IMR-90 (cell line): ENCODE data around the gene CCDC88B. TPM values are rescaled to one million over a fixed set of nuclear protein-coding genes. Genes with fewer than 3 reads are reported as not detected.

Source experiments
- ATAC-seq: fragments of 200-7000 bp; cut with Tn5 transposase; 2 replicates; pipeline ENCODE4 v1.9.1; 2020; ENCODE audit warnings: low read depth, mild to moderate bottlenecking, moderate library complexity
- BruUV-seq: library from RNA; stranded (reverse); fragments of 400-500 nt; replicated peaks from 2 replicates; lab custom pipeline; 2021; lab: Mats Ljungman, UMichigan
- CTCF ChIA-PET: fragments of 300-600 bp; formaldehyde crosslinking; extraction: SDS; loops from one replicate; lab custom pipeline; 2021; ENCODE audit warnings: antibody characterized with exemption; lab: Yijun Ruan, JAX
- POLR2A ChIA-PET: fragments of 300-600 bp; sonication (Branson Sonifier 250); formaldehyde crosslinking; loops from one replicate; lab custom pipeline; 2022; ENCODE audit warnings: antibody characterized with exemption; ENCODE audit not compliant: unreplicated experiment; lab: Charles Lee
- DNase-seq: peaks from one replicate; pipeline ENCODE4 v3.0.0; 2013
- H2AFZ ChIP-seq: replicated peaks from 2 replicates; pipeline ENCODE3; 2013; ENCODE audit warnings: low read length, mild to moderate bottlenecking; ENCODE audit not compliant: poor library complexity
- H2AK5ac ChIP-seq: 2 replicates; pipeline ENCODE4 v1.6.1; 2013; ENCODE audit warnings: low read depth, low read length, inconsistent platforms
- H2AK9ac ChIP-seq: replicated peaks from 2 replicates; pipeline ENCODE3; 2013; ENCODE audit warnings: mild to moderate bottlenecking, low read depth, low read length, moderate library complexity; ENCODE audit not compliant: poor library complexity
- H2BK120ac ChIP-seq: 2 replicates; pipeline ENCODE4 v1.6.1; 2013; ENCODE audit warnings: low read depth, low read length, inconsistent platforms
- H2BK15ac ChIP-seq: 3 replicates; pipeline ENCODE4 v1.6.1; 2013; ENCODE audit warnings: low read depth, low read length, inconsistent platforms
- H2BK20ac ChIP-seq: 2 replicates; pipeline ENCODE4 v1.6.1; 2013; ENCODE audit warnings: low read depth, mild to moderate bottlenecking, inconsistent platforms, low read length, moderate library complexity
- H2BK5ac ChIP-seq: 2 replicates; pipeline ENCODE4 v1.6.1; 2013; ENCODE audit warnings: mild to moderate bottlenecking, low read depth, low read length, inconsistent platforms; ENCODE audit not compliant: poor library complexity, severe bottlenecking
- H3K14ac ChIP-seq: replicated peaks from 2 replicates; pipeline ENCODE4 v1.6.1; 2013; ENCODE audit warnings: low read depth, low read length, inconsistent platforms
- H3K18ac ChIP-seq: 2 replicates; pipeline ENCODE4 v1.6.1; 2013; ENCODE audit warnings: low read depth, low read length, control low read depth
- H3K23ac ChIP-seq: 2 replicates; pipeline ENCODE4 v1.6.1; 2013; ENCODE audit warnings: low read depth, low read length, inconsistent platforms
- H3K27ac ChIP-seq: 2 replicates; pipeline ENCODE4 v1.5.1; 2013; ENCODE audit warnings: mild to moderate bottlenecking, control low read depth, low read length; ENCODE audit not compliant: insufficient read depth
- H3K27me3 ChIP-seq: 2 replicates; pipeline ENCODE4 v1.6.1; 2013; ENCODE audit warnings: low read length; ENCODE audit not compliant: control insufficient read depth, insufficient read depth
- H3K36me3 ChIP-seq: 2 replicates; pipeline ENCODE4 v1.6.1; 2013; ENCODE audit warnings: low read length, mixed read lengths; ENCODE audit not compliant: control insufficient read depth, insufficient read depth
- H3K4ac ChIP-seq: 2 replicates; pipeline ENCODE4 v1.6.1; 2013; ENCODE audit warnings: low read depth, low read length, inconsistent platforms
- H3K4me1 ChIP-seq: 2 replicates; pipeline ENCODE4 v1.6.1; 2013; ENCODE audit warnings: low read length, mixed read lengths; ENCODE audit not compliant: control insufficient read depth, insufficient read depth
- H3K4me2 ChIP-seq: 2 replicates; pipeline ENCODE4 v1.6.1; 2013; ENCODE audit warnings: low read depth, mild to moderate bottlenecking, control low read depth, low read length, moderate library complexity
- H3K4me3 ChIP-seq: 2 replicates; pipeline ENCODE4 v1.5.1; 2013; ENCODE audit warnings: low read depth, mild to moderate bottlenecking, control low read depth, low read length, moderate library complexity; ENCODE audit not compliant: insufficient read depth
- H3K56ac ChIP-seq: 2 replicates; pipeline ENCODE4 v1.6.1; 2013; ENCODE audit warnings: low read length, inconsistent platforms; ENCODE audit not compliant: insufficient read depth; ENCODE audit errors: extremely low read depth
- H3K79me1 ChIP-seq, 2 experiments: 2 replicates each; pipeline ENCODE4 v1.6.1; 2013; ENCODE audit warnings: low read length in 2 of 2, inconsistent platforms in 1 of 2, low read depth in 1 of 2
- H3K9ac ChIP-seq: 2 replicates; pipeline ENCODE4 v1.6.1; 2013; ENCODE audit warnings: low read depth, low read length, control low read depth
- H3K9me1 ChIP-seq: 2 replicates; pipeline ENCODE4 v1.6.1; 2013; ENCODE audit warnings: low read length, inconsistent platforms; ENCODE audit not compliant: insufficient read depth
- H3K9me3 ChIP-seq: 2 replicates; pipeline ENCODE4 v1.6.1; 2013; ENCODE audit warnings: low read length; ENCODE audit not compliant: control insufficient read depth, insufficient read depth
- H4K20me1 ChIP-seq: 2 replicates; pipeline ENCODE4 v1.6.1; 2013; ENCODE audit warnings: low read length, inconsistent platforms; ENCODE audit not compliant: insufficient read depth
- H4K5ac ChIP-seq: 2 replicates; pipeline ENCODE4 v1.6.1; 2013; ENCODE audit warnings: mild to moderate bottlenecking, low read depth, low read length, control low read depth
- H4K8ac ChIP-seq, 2 experiments: 2 replicates each; pipeline ENCODE4 v1.6.1; 2013; ENCODE audit warnings: low read depth in 2 of 2, low read length in 2 of 2, control low read depth in 1 of 2, inconsistent platforms in 1 of 2
- H4K91ac ChIP-seq: 2 replicates; pipeline ENCODE4 v1.6.1; 2013; ENCODE audit warnings: low read depth, low read length, inconsistent platforms; ENCODE audit not compliant: insufficient read depth
- MXI1 ChIP-seq: IDR thresholded peaks from 2 replicates; pipeline ENCODE4 v1.6.1; 2012; ENCODE audit warnings: low read depth, mild to moderate bottlenecking, low read length, moderate library complexity, borderline replicate concordance
- WGBS, 2 experiments: methylation state at CpG; one replicate each; pipeline versions ENCODE4 v1.1.5 to v1.1.7; 2013; ENCODE audit warnings: missing lambda C conversion rate in 2 of 2; ENCODE audit not compliant: insufficient read length in 1 of 2; ENCODE audit errors: extremely low coverage in 2 of 2; 5-methylcytosine and 5-hydroxymethylcytosine counted together
- dilution Hi-C: fragments of 300-500 bp; cut with HindIII; formaldehyde crosslinking; loops from one replicate; pipeline ENCODE4 v1.14.3; 2018; ENCODE audit warnings: low sequenced_read_pairs; ENCODE audit not compliant: unreplicated experiment
- in situ Hi-C: fragments of 300-500 bp; cut with MboI; formaldehyde crosslinking; loops from 3 replicates; pipeline ENCODE4 v1.14.3; 2019; ENCODE audit warnings: low sequenced_read_pairs, inconsistent platforms, mixed read lengths
- intact Hi-C: fragments of 100-400 bp; cut with micrococcal nuclease; formaldehyde crosslinking; loops from 2 replicates; pipeline ENCODE4 v1.10.0; 2022
- polyA plus RNA-seq, 3 experiments: library from polyadenylated mRNA; depleted of rRNA; stranded (reverse); fragments of >200 nt; gene quantifications; 2 replicates each; pipeline ENCODE4 v1.2.3, GENCODE V29; 2012; ENCODE audit warnings: low replicate concordance in 1 of 3
- total RNA-seq: library from RNA; depleted of rRNA; stranded (reverse); fragments of >200 nt; gene quantifications from 2 replicates; pipeline ENCODE4 v1.2.3, GENCODE V29; 2012

Gene CCDC88B
- total and polyA plus RNA-seq, 2 of the 4 experiments (the other 2 are of a cell fraction): 1.3 to 2.5 TPM

- in situ Hi-C loops: no loop called here
- no peak overlapping the region for H2AFZ ChIP-seq
- no peak overlapping the region for H3K9ac ChIP-seq
- peaks cover 7 to 25% of the 10 kb centered on the region in 2 experiments for H3K79me1 ChIP-seq
- H3K9me3 ChIP-seq: 0 out of 2 replicates have a peak, but pooled peaks cover 2% of the 10 kb centered on the region
- H3K4me1 ChIP-seq: peaks cover 10% of the 10 kb centered on the region
- H3K36me3 ChIP-seq: peaks cover 22% of the 10 kb centered on the region
- intact Hi-C loops: no loop called here
- no peak overlapping the region for H2AK5ac ChIP-seq
- peak overlapping the region; percentile 23 for H2AK9ac ChIP-seq
- no peak overlapping the region for H4K8ac ChIP-seq
- dilution Hi-C loops: no loop called here
- ChIA-PET CTCF (interaction anchor here (1.5 kb wide), 1 partner anchor 9 kb away, joined by 4 read pairs; no protein-coding TSS in a partner anchor), POLR2A (no interaction called here)
- H3K4me2 ChIP-seq: no peak overlapping the region
- no peak overlapping the region for H2BK15ac ChIP-seq
- no peak for TF ChIP-seq MXI1
- H2BK120ac ChIP-seq: no peak overlapping the region
- H2BK5ac ChIP-seq: peak overlapping the region; percentile 16
- no peak overlapping the region for H3K23ac ChIP-seq
- no peak overlapping the region for H3K27ac ChIP-seq
- H4K20me1 ChIP-seq: no peaks in the 10 kb centered on the region; the same call in 1 of the 2 replicates
- H4K5ac ChIP-seq: no peak overlapping the region
- ATAC-seq (no peak), DNase-seq (no peak)
- no peak overlapping the region for H3K56ac ChIP-seq
- peaks cover 14% of the 10 kb centered on the region for H3K9me1 ChIP-seq
- H3K4me3 ChIP-seq: no peak overlapping the region
- no peak overlapping the region for H4K91ac ChIP-seq
- no TSS peak for BruUV-seq
- H3K14ac ChIP-seq: no peak overlapping the region
- 100% methylated on average over 2 of the region's 7 CpGs; no CpG with 5 or more reads in 1 of the 2 experiments for WGBS, 2 experiments
- no peak overlapping the region for H3K4ac ChIP-seq
- no peak overlapping the region for H2BK20ac ChIP-seq
- no peak overlapping the region for H3K18ac ChIP-seq
- H3K27me3 ChIP-seq: no peaks in the 10 kb centered on the region; the same call in 1 of the 2 replicates
These were observed 17.1 kb upstream of the CCDC88B start for GRCh38 chr11:64322925-64323260.
